ENCODE results near the gene SCN2A. TPM values are rescaled to one million over a fixed set of nuclear protein-coding genes. Genes with fewer than 3 reads are reported as not detected.
"Not testable (repeated sequence)": the region's sequence is repeated elsewhere in the genome, so short reads cannot be mapped to it uniquely, and the experiment has no call there.

Gene SCN2A
- total RNA-seq, 2 donors from 2014 or later: 0.11 to 0.21 TPM

- DNase-seq (ENCODE audit: low spot score in 2 of 2) (no peak), ATAC-seq (no peak)
- Mint-ChIP-seq H3K9me3 (no peaks in the 10 kb centered on the region), H3K36me3 (no peaks in the 10 kb centered on the region), H3K27ac (no peak overlapping the region)
These were observed 48.0 kb downstream of the SCN2A start for GRCh38 chr2:165287094-165287778.

DNA sequence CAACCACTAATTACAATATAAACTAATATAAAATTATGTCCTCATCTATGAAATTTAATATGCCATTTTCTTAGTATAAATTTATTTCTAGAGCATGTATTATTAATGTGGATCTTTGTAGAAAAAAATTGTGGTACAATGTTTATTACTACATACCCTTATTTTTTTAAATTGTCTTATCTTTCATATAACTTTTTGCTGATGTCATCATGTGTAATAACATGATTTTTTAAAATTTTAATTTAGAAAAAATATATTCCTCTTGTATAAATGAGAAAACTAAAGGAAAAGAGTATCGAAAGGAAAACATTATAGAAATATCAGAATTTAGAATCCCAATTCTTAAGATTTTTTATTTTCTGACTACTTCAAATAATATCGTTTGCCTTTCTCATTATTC lies 49.9 kb downstream of the SCN2A start:
- H3K27ac Mint-ChIP-seq: no peak overlapping the region
- H3K9me3 Mint-ChIP-seq: no peaks in the 10 kb centered on the region
- DNase-seq (ENCODE audit: low spot score in 2 of 2) (no peak), ATAC-seq (no peak)
- H3K36me3 Mint-ChIP-seq: no peaks in the 10 kb centered on the region

DNA sequence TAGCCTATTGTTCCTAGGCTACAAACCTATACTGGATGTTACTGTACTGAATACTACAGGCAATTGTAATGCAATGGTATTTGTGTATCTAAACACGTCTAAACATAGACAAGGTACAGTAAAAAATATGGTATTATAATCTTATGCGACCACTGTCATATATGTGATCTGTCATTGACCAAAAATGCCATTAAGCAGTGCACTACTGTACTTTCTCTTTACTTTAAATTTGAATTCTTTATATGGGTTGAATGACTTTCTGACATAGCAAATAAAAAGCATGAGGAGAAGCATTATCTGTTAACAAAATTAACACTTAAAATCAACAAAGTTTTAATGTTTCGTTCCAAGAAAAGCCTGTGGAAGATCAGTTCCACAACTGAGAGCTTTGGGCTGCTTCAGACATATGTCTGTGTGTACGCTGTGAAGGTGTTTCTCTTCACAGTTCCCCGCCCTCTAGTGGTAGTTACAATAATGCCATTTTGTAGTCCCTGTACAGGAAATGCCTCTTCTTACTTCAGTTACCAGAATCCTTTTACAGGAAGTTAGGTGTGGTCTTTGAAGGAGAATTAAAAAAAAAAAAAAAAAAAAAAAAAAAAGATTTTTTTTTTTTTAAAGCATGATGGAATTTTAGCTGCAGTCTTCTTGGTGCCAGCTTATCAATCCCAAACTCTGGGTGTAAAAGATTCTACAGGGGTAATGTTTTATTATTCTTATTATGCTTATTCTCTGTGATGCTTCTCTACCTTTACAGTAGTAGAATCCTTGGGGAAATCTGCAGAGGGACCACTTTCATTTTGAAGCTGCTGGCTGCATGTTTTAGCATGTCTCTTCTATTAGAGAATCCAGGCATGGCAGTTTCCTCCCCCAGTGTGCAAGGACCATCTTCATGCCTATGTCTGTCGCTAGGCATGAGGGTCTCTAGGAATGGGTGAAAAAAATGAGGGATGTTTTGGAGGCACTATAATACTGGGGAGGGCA lies 54.5 kb downstream of the SCN2A start:
- Mint-ChIP-seq H3K9me3 (no peaks in the 10 kb centered on the region), H3K27ac (no peak overlapping the region), H3K36me3 (no peaks in the 10 kb centered on the region)
- ATAC-seq (peak; percentile 100), DNase-seq (ENCODE audit: low spot score in 2 of 2) (peak in 1 of 2 donors; percentile 53)

GRCh38 chr2:165294912-165295311 lies 55.7 kb downstream of the SCN2A start:
- Mint-ChIP-seq H3K9me3 (no peaks in the 10 kb centered on the region), H3K36me3 (no peaks in the 10 kb centered on the region), H3K27ac (no peak overlapping the region)
- ATAC-seq (no peak), DNase-seq (ENCODE audit: low spot score in 2 of 2) (no peak)

- Mint-ChIP-seq H3K36me3 (no peaks in the 10 kb centered on the region), H3K9me3 (no peaks in the 10 kb centered on the region), H3K27ac (no peak overlapping the region)
- DNase-seq (ENCODE audit: low spot score in 2 of 2) (no peak), ATAC-seq (no peak)
These were observed 56.4 kb downstream of the SCN2A start for GRCh38 chr2:165295643-165296042.

DNA sequence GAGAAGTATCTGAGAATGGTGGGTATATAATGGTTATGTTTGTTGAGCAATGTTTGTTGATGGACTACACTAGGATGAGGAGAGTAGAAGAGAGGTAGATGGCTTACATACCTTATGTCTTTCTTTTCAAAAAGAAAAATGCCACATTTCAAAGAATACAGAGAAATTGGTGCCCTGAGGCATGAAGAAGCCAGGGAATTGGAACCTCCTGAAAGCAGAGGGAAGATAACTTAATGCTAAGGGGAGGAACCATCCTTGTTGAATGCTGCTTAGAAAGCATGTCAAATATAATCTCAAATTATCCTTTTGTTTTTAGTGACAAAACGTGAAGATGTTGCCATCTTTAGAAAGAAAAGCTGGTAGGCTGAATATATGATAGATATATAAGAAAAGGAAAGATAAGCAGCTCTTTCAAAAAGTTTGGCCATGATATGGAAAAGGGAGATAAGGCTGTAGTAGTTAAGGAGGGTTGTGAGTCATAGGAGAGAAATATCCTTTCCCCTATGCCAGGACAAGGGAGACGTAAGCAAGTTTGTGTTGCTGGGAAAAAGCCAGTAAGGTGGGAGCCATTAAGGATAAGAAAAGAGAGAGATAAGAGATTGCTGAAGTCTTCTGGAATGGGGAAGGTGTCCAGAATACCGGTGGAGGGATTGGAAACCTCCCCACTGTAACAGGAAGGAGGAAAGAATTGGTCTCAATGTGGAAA lies 66.3 kb downstream of the SCN2A start:
- ATAC-seq (no peak), DNase-seq (ENCODE audit: low spot score in 2 of 2) (no peak)
- Mint-ChIP-seq H3K9me3 (no peaks in the 10 kb centered on the region), H3K27ac (no peak overlapping the region), H3K36me3 (no peaks in the 10 kb centered on the region)

DNA sequence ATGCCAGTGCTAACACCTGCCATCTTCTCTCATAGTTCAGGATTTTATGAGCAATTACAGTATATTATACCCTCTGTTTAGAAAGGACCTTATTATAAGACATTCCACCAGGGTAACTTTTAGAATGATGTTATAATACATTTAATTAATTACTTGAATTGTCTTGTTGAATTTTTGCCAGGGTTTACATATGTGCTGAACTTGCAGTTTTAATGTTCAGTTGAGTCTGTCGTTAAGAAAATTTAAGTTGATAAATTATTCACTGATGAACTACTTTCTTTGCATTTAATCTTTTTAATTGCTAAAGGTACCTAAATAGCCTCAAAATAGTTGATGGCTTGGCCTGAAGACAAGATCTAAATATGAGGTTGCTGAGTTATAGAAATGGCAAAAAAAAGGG lies 68.1 kb downstream of the SCN2A start:
- Mint-ChIP-seq H3K9me3 (no peaks in the 10 kb centered on the region), H3K36me3 (no peaks in the 10 kb centered on the region), H3K27ac (no peak overlapping the region)
- ATAC-seq: no peak
- no peak for DNase-seq (ENCODE audit: low spot score in 2 of 2)

GRCh38 chr2:165311949-165312348 lies 72.7 kb downstream of the SCN2A start:
- ATAC-seq (no peak), DNase-seq (ENCODE audit: low spot score in 2 of 2) (no peak)
- Mint-ChIP-seq H3K9me3 (no peaks in the 10 kb centered on the region), H3K27ac (no peak overlapping the region), H3K36me3 (no peaks in the 10 kb centered on the region)

GRCh38 chr2:165312999-165313398 lies 73.8 kb downstream of the SCN2A start:
- ATAC-seq (no peak), DNase-seq (ENCODE audit: low spot score in 2 of 2) (no peak)
- H3K9me3 Mint-ChIP-seq: no peaks in the 10 kb centered on the region
- H3K36me3 Mint-ChIP-seq: no peaks in the 10 kb centered on the region
- H3K27ac Mint-ChIP-seq: no peak overlapping the region

GRCh38 chr2:165313509-165313908 lies 74.3 kb downstream of the SCN2A start:
- Mint-ChIP-seq H3K27ac (no peak overlapping the region), H3K36me3 (no peaks in the 10 kb centered on the region), H3K9me3 (no peaks in the 10 kb centered on the region)
- ATAC-seq (no peak), DNase-seq (ENCODE audit: low spot score in 2 of 2) (no peak)

- Mint-ChIP-seq H3K36me3 (no peaks in the 10 kb centered on the region), H3K27ac (peak overlapping the region in 1 of 2 donors; percentile 89), H3K9me3 (no peaks in the 10 kb centered on the region)
- peak in 1 of 2 donors; percentile 3 for DNase-seq (ENCODE audit: low spot score in 2 of 2)
- ATAC-seq: peak; percentile 47 to 59
These were observed 89.1 kb downstream of the SCN2A start for GRCh38 chr2:165328272-165328671.

- not testable (repeated sequence) for H3K36me3 Mint-ChIP-seq; H3K9me3 Mint-ChIP-seq; DNase-seq (ENCODE audit: low spot score in 2 of 2); H3K27ac Mint-ChIP-seq; ATAC-seq
These were observed 105.1 kb downstream of the SCN2A start for GRCh38 chr2:165344276-165344675.

- Mint-ChIP-seq H3K27ac (no peak overlapping the region), H3K36me3 (no peaks in the 10 kb centered on the region), H3K9me3 (no peaks in the 10 kb centered on the region)
- DNase-seq (ENCODE audit: low spot score in 2 of 2) (no peak), ATAC-seq (no peak)
These were observed 109.2 kb downstream of the SCN2A start for GRCh38 chr2:165348441-165348840.

- Mint-ChIP-seq H3K27ac (no peak overlapping the region), H3K36me3 (no peaks in the 10 kb centered on the region), H3K9me3 (no peaks in the 10 kb centered on the region)
- ATAC-seq (no peak), DNase-seq (ENCODE audit: low spot score in 2 of 2) (no peak)
These were observed 110.0 kb downstream of the SCN2A start for GRCh38 chr2:165349181-165349580.

DNA sequence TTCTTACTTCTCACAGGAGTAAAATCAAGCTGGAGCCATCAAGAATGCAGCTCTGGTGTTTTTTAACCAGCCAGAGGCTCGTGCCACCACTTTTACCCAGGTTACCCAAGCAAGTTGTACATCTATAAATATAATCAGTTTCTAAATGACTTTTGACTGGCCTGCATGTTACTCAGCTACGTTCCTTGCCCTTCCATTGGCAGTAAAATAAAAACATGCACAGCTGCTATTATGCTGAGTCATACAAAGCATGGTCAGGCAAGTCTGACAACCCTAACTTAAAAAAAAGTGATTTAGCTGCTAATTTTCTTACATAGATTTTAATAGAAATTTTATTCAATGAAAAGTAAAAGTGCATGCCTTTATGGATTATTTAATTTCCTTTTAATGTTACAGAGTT lies 118.5 kb downstream of the SCN2A start:
- Mint-ChIP-seq H3K36me3 (no peaks in the 10 kb centered on the region), H3K9me3 (no peaks in the 10 kb centered on the region), H3K27ac (no peak overlapping the region)
- no peak for DNase-seq (ENCODE audit: low spot score in 2 of 2)
- no peak for ATAC-seq

- H3K36me3 Mint-ChIP-seq: no peaks in the 10 kb centered on the region
- H3K9me3 Mint-ChIP-seq: no peaks in the 10 kb centered on the region
- H3K27ac Mint-ChIP-seq: no peak overlapping the region
- ATAC-seq: no peak
- DNase-seq (ENCODE audit: low spot score in 2 of 2): no peak
These were observed 122.3 kb downstream of the SCN2A start for GRCh38 chr2:165361514-165361913.

All from activated naive CD4-positive, alpha-beta T cell treated with anti-CD3 and anti-CD28 coated beads, Interleukin-2, amount 50 U/mL, for 72 hours (primary cell).